Activated CD4-positive, alpha-beta T cell treated with anti-CD3 and anti-CD28 coated beads, Interleukin-2, amount 10 ng/mL, durations not matched to agents 24 days and 14 days (primary cell): ENCODE data around the gene ARHGAP22. TPM values are rescaled to one million over a fixed set of nuclear protein-coding genes. Genes with fewer than 3 reads are reported as not detected.
A peak's percentile ranks its signal among the peaks of the same experiment; 100 is the strongest.
"Not testable (repeated sequence)": the region's sequence is repeated elsewhere in the genome, so short reads cannot be mapped to it uniquely, and the experiment has no call there.

Experiments
- DNase-seq: peaks from one replicate; pipeline ENCODE4 v3.0.0; 2022
- H3K27ac Mint-ChIP-seq: one replicate; pipeline ENCODE4 v1.8.0; 2022; ENCODE audit warnings: mild to moderate bottlenecking, mixed read lengths
- H3K27me3 Mint-ChIP-seq: one replicate; pipeline ENCODE4 v1.8.0; 2022; ENCODE audit warnings: mixed read lengths
- H3K36me3 Mint-ChIP-seq: one replicate; pipeline ENCODE4 v1.8.0; 2022; ENCODE audit warnings: low read depth, mild to moderate bottlenecking, mixed read lengths
- H3K4me1 Mint-ChIP-seq: one replicate; pipeline ENCODE4 v1.8.0; 2021; ENCODE audit warnings: mixed read lengths
- H3K4me3 Mint-ChIP-seq: one replicate; pipeline ENCODE4 v1.8.0; 2022; ENCODE audit warnings: mild to moderate bottlenecking, moderate library complexity, mixed read lengths
- H3K9me3 Mint-ChIP-seq: one replicate; pipeline ENCODE4 v1.8.0; 2021; ENCODE audit warnings: mixed read lengths
- intact Hi-C: fragments of 100-400 bp; cut with micrococcal nuclease; formaldehyde crosslinking; loops from one replicate; pipeline ENCODE4 v1.15.1; 2023
- total RNA-seq: library from RNA; stranded (reverse); gene quantifications from 2 replicates; pipeline ENCODE4 v1.2.3, GENCODE V29; 2022

The ARHGAP22 gene
- not detected in 2 replicates for total RNA-seq

- DNase-seq = no peak
- H3K4me3 Mint-ChIP-seq = no peak within 1 kb of the TSS
- H3K27ac Mint-ChIP-seq = no peak within 1 kb of the TSS
- no peaks in the 10 kb centered on the region for H3K4me1 Mint-ChIP-seq
- intact Hi-C loops = loop anchor here (5.0 kb wide), 1 partner anchor 52 kb away; no protein-coding TSS in a partner anchor
- peaks cover 26% of the 10 kb centered on the region for H3K27me3 Mint-ChIP-seq
- H3K36me3 Mint-ChIP-seq = no peaks in the 10 kb centered on the region
- H3K9me3 Mint-ChIP-seq = no peaks in the 10 kb centered on the region
Observed at GRCh38 chr10:48604991-48605508, at the start of gene ARHGAP22. ARHGAP22 (minus strand) TSS chr10:48605073; CDS start chr10:48604796, 277 bp downstream.

- Mint-ChIP-seq H3K27me3 (peaks cover 37% of the 10 kb centered on the region), H3K9me3 (no peaks in the 10 kb centered on the region), H3K27ac (no peak overlapping the region), H3K36me3 (no peaks in the 10 kb centered on the region), H3K4me1 (peaks cover 4% of the 10 kb centered on the region), H3K4me3 (peak overlapping the region; percentile 39)
- DNase-seq = peak; percentile 52
- intact Hi-C loops = no loop called here
Observed at GRCh38 chr10:48653944-48654698, 49.2 kb upstream of the ARHGAP22 start.

- H3K9me3 Mint-ChIP-seq = no peaks in the 10 kb centered on the region
- peaks cover 35% of the 10 kb centered on the region for H3K27me3 Mint-ChIP-seq
- peak; percentile 49 for DNase-seq
- intact Hi-C loops = no loop called here
- H3K27ac Mint-ChIP-seq = no peak overlapping the region
- no peaks in the 10 kb centered on the region for H3K36me3 Mint-ChIP-seq
- H3K4me3 Mint-ChIP-seq = no peak overlapping the region
- peaks cover 3% of the 10 kb centered on the region for H3K4me1 Mint-ChIP-seq
Observed at GRCh38 chr10:48653347-48653746, 48.5 kb upstream of the ARHGAP22 start.

GRCh38 chr10:48652344-48652743 lies 47.5 kb upstream of the ARHGAP22 start:
- no peak for DNase-seq
- no peak overlapping the region for H3K27ac Mint-ChIP-seq
- H3K36me3 Mint-ChIP-seq = no peaks in the 10 kb centered on the region
- H3K4me3 Mint-ChIP-seq = no peak overlapping the region
- H3K9me3 Mint-ChIP-seq = no peaks in the 10 kb centered on the region
- peaks cover 29% of the 10 kb centered on the region for H3K27me3 Mint-ChIP-seq
- H3K4me1 Mint-ChIP-seq = peaks cover 2% of the 10 kb centered on the region
- intact Hi-C loops = no loop called here

- Mint-ChIP-seq H3K27me3 (peaks cover 29% of the 10 kb centered on the region), H3K4me3 (no peak overlapping the region), H3K9me3 (no peaks in the 10 kb centered on the region), H3K27ac (no peak overlapping the region), H3K4me1 (peaks cover 2% of the 10 kb centered on the region), H3K36me3 (no peaks in the 10 kb centered on the region)
- peak; percentile 50 for DNase-seq
- intact Hi-C loops = no loop called here
Observed at GRCh38 chr10:48651839-48652238, 47.0 kb upstream of the ARHGAP22 start.

- intact Hi-C loops = no loop called here
- Mint-ChIP-seq H3K4me3 (no peak overlapping the region), H3K36me3 (no peaks in the 10 kb centered on the region), H3K27me3 (peaks cover 27% of the 10 kb centered on the region), H3K4me1 (no peaks in the 10 kb centered on the region), H3K9me3 (no peaks in the 10 kb centered on the region), H3K27ac (no peak overlapping the region)
- DNase-seq = peak; percentile 45
Observed at GRCh38 chr10:48651293-48651692, 46.4 kb upstream of the ARHGAP22 start.

GRCh38 chr10:48649349-48649944 lies 44.6 kb upstream of the ARHGAP22 start:
- no peaks in the 10 kb centered on the region for H3K4me1 Mint-ChIP-seq
- no peaks in the 10 kb centered on the region for H3K36me3 Mint-ChIP-seq
- H3K27me3 Mint-ChIP-seq = peaks cover 29% of the 10 kb centered on the region
- no peak overlapping the region for H3K4me3 Mint-ChIP-seq
- no peak overlapping the region for H3K27ac Mint-ChIP-seq
- intact Hi-C loops = no loop called here
- no peaks in the 10 kb centered on the region for H3K9me3 Mint-ChIP-seq
- peak; percentile 46 for DNase-seq

GRCh38 chr10:48648172-48648942 lies 43.5 kb upstream of the ARHGAP22 start:
- peak; percentile 45 for DNase-seq
- no peaks in the 10 kb centered on the region for H3K36me3 Mint-ChIP-seq
- intact Hi-C loops = no loop called here
- H3K27ac Mint-ChIP-seq = no peak overlapping the region
- no peaks in the 10 kb centered on the region for H3K9me3 Mint-ChIP-seq
- H3K27me3 Mint-ChIP-seq = peaks cover 24% of the 10 kb centered on the region
- H3K4me1 Mint-ChIP-seq = no peaks in the 10 kb centered on the region
- H3K4me3 Mint-ChIP-seq = no peak overlapping the region

GRCh38 chr10:48647073-48647472 lies 42.2 kb upstream of the ARHGAP22 start:
- not testable (repeated sequence) for H3K9me3 Mint-ChIP-seq, H3K4me3 Mint-ChIP-seq

GRCh38 chr10:48645600-48645999 lies 40.7 kb upstream of the ARHGAP22 start:
- peaks cover 13% of the 10 kb centered on the region for H3K27me3 Mint-ChIP-seq
- no peak overlapping the region for H3K4me3 Mint-ChIP-seq
- no peaks in the 10 kb centered on the region for H3K36me3 Mint-ChIP-seq
- H3K4me1 Mint-ChIP-seq = no peaks in the 10 kb centered on the region
- no peak for DNase-seq
- intact Hi-C loops = no loop called here
- H3K9me3 Mint-ChIP-seq = peaks cover 4% of the 10 kb centered on the region
- H3K27ac Mint-ChIP-seq = no peak overlapping the region

More at GRCh38 chr10:48647073-48647472, 42.2 kb upstream of the ARHGAP22 start:
- peaks cover 16% of the 10 kb centered on the region for H3K27me3 Mint-ChIP-seq
- H3K4me1 Mint-ChIP-seq, H3K27ac Mint-ChIP-seq, H3K36me3 Mint-ChIP-seq, DNase-seq, intact Hi-C loops: not testable (repeated sequence)

- H3K4me3 Mint-ChIP-seq, intact Hi-C loops, DNase-seq, H3K4me1 Mint-ChIP-seq, H3K36me3 Mint-ChIP-seq, H3K27ac Mint-ChIP-seq: not testable (repeated sequence)
- Mint-ChIP-seq H3K27me3 (peaks cover 30% of the 10 kb centered on the region), H3K9me3 (peaks cover 35% of the 10 kb centered on the region)
Observed at GRCh38 chr10:48641099-48641690, 36.3 kb upstream of the ARHGAP22 start.

- Mint-ChIP-seq H3K9me3 (peaks cover 35% of the 10 kb centered on the region), H3K27ac (no peak overlapping the region), H3K36me3 (no peaks in the 10 kb centered on the region), H3K4me3 (no peak overlapping the region), H3K4me1 (no peaks in the 10 kb centered on the region), H3K27me3 (peaks cover 27% of the 10 kb centered on the region)
- no peak for DNase-seq
- intact Hi-C loops = no loop called here
Observed at GRCh38 chr10:48640326-48640725, 35.5 kb upstream of the ARHGAP22 start.

- intact Hi-C loops = no loop called here
- Mint-ChIP-seq H3K9me3 (peaks cover 35% of the 10 kb centered on the region), H3K4me1 (peaks cover 2% of the 10 kb centered on the region), H3K36me3 (no peaks in the 10 kb centered on the region), H3K27me3 (peaks cover 24% of the 10 kb centered on the region), H3K27ac (no peak overlapping the region), H3K4me3 (no peak overlapping the region)
- DNase-seq = no peak
Observed at GRCh38 chr10:48639632-48640031, 34.8 kb upstream of the ARHGAP22 start.
